ENCODE results near the gene PDE1A.

GRCh38 chr2:182242609-182243008, 184.2 kb downstream of the PDE1A start:
- TF ChIP-seq JUND (IDR thresholded peaks at IDR 0.05; ENCODE audit: low read depth, low read length) (no peak), ZZZ3 (IDR thresholded peaks at IDR 0.05; ENCODE audit: control insufficient read depth, insufficient read length, low read depth) (no peak), POLR2AphosphoS5 (IDR thresholded peaks at IDR 0.05; ENCODE audit: low read length) (no peak), TAF1 (IDR thresholded peaks at IDR 0.05; ENCODE audit: borderline replicate concordance, low read depth, low read length) (no peak), POLR2A (IDR thresholded peaks at IDR 0.05; ENCODE audit: low read depth, low read length) (no peak), ESRRA (IDR thresholded peaks at IDR 0.05; ENCODE audit: low read length) (no peak)
- TF ChIP-seq, protein P1, sequence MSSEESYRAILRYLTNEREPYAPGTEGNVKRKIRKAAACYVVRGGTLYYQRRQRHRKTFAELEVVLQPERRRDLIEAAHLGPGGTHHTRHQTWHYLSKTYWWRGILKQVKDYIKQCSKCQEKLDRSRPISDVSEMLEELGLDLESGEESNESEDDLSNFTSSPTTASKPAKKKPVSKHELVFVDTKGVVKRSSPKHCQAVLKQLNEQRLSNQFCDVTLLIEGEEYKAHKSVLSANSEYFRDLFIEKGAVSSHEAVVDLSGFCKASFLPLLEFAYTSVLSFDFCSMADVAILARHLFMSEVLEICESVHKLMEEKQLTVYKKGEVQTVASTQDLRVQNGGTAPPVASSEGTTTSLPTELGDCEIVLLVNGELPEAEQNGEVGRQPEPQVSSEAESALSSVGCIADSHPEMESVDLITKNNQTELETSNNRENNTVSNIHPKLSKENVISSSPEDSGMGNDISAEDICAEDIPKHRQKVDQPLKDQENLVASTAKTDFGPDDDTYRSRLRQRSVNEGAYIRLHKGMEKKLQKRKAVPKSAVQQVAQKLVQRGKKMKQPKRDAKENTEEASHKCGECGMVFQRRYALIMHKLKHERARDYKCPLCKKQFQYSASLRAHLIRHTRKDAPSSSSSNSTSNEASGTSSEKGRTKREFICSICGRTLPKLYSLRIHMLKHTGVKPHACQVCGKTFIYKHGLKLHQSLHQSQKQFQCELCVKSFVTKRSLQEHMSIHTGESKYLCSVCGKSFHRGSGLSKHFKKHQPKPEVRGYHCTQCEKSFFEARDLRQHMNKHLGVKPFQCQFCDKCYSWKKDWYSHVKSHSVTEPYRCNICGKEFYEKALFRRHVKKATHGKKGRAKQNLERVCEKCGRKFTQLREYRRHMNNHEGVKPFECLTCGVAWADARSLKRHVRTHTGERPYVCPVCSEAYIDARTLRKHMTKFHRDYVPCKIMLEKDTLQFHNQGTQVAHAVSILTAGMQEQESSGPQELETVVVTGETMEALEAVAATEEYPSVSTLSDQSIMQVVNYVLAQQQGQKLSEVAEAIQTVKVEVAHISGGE (CRISPR knock-in tag; IDR thresholded peaks at IDR 0.05): no peak
- TF ChIP-seq, protein P2, sequence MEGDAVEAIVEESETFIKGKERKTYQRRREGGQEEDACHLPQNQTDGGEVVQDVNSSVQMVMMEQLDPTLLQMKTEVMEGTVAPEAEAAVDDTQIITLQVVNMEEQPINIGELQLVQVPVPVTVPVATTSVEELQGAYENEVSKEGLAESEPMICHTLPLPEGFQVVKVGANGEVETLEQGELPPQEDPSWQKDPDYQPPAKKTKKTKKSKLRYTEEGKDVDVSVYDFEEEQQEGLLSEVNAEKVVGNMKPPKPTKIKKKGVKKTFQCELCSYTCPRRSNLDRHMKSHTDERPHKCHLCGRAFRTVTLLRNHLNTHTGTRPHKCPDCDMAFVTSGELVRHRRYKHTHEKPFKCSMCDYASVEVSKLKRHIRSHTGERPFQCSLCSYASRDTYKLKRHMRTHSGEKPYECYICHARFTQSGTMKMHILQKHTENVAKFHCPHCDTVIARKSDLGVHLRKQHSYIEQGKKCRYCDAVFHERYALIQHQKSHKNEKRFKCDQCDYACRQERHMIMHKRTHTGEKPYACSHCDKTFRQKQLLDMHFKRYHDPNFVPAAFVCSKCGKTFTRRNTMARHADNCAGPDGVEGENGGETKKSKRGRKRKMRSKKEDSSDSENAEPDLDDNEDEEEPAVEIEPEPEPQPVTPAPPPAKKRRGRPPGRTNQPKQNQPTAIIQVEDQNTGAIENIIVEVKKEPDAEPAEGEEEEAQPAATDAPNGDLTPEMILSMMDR (IDR thresholded peaks at IDR 0.05 in 2 of 3, conservative IDR thresholded peaks at IDR 0.05 in 1 of 3; ENCODE audit: control insufficient read depth in 2 of 3, extremely low read depth in 1 of 3, insufficient read depth in 1 of 3, low read depth in 3 of 3, low read length in 3 of 3): no peak
- TF ChIP-seq, protein P3, sequence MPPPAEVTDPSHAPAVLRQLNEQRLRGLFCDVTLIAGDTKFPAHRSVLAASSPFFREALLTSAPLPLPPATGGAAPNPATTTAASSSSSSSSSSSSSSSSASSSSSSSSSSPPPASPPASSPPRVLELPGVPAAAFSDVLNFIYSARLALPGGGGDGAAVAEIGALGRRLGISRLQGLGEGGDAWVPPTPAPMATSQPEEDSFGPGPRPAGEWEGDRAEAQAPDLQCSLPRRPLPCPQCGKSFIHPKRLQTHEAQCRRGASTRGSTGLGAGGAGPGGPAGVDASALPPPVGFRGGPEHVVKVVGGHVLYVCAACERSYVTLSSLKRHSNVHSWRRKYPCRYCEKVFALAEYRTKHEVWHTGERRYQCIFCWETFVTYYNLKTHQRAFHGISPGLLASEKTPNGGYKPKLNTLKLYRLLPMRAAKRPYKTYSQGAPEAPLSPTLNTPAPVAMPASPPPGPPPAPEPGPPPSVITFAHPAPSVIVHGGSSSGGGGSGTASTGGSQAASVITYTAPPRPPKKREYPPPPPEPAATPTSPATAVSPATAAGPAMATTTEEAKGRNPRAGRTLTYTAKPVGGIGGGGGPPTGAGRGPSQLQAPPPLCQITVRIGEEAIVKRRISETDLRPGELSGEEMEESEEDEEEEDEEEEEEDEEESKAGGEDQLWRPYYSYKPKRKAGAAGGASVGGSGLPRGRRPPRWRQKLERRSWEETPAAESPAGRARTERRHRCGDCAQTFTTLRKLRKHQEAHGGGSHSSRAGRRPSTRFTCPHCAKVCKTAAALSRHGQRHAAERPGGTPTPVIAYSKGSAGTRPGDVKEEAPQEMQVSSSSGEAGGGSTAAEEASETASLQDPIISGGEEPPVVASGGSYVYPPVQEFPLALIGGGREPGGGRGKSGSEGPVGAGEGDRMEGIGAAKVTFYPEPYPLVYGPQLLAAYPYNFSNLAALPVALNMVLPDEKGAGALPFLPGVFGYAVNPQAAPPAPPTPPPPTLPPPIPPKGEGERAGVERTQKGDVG (CRISPR knock-in tag; IDR thresholded peaks at IDR 0.05): no peak
- TF ChIP-seq, protein P4, sequence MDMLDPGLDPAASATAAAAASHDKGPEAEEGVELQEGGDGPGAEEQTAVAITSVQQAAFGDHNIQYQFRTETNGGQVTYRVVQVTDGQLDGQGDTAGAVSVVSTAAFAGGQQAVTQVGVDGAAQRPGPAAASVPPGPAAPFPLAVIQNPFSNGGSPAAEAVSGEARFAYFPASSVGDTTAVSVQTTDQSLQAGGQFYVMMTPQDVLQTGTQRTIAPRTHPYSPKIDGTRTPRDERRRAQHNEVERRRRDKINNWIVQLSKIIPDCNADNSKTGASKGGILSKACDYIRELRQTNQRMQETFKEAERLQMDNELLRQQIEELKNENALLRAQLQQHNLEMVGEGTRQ (IDR thresholded peaks at IDR 0.05; ENCODE audit: borderline replicate concordance, low read depth, low read length): no peak

Measured in GM12878 (cell line).